ENCODE results near the gene H6PD. TPM values are rescaled to one million over a fixed set of nuclear protein-coding genes. Genes with fewer than 3 reads are reported as not detected.

Gene H6PD
- total RNA-seq, 1 donor, result 22.9 TPM

DNA sequence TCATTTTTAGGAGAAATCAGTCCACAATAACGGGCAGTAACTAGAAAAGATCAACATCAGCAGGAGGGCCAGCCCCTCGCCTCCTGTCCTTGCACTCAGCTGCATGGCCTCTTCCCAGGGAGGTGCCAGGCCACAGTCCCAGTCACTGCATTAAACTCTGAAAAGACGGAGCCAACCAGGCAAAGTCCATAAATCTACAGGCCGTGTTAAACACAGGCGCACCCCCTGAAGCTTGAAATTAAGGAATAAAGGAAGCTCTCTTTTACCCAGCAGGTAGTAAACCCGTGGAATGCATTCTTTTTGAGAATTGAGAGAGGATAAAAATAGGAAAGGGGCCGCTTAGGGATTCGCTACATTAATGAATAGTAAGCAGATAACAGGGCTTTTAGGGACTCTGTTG is 18.4 kb downstream of the H6PD start:
- no peak for DNase-seq (ENCODE audit: low read depth in 2 of 3, low spot score in 2 of 3)

DNA sequence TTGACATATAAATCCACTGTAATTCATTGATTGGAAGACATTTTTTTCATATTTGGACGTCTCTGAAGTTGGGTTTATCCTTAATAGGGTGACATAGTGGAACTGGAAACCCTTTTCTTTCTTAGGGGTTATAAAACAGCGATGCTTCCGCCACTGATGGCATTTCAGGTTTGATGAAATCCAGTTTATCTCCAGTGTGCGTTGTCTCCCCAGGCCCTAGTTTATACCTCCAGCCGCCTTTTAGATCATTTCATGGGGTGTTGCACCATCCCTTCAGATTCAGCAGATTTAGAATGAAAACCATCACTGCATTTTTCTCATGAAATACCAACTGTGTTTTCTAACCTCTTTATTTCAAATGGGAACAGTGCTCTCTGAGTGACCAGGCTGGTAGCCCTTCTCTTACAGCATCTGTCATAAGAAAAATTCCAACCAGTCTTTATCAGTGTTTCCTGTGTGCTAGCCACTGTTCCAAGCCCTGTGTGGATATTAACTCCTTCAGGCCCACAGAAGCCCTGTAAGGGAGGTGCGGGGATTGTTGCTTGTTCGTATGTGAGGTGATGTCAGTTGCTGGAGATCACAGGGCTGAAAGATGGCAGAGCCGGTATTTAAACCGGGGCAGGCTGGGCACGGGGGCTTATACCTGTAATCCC is 19.0 kb downstream of the H6PD start:
- DNase-seq (ENCODE audit: low read depth in 2 of 3, low spot score in 2 of 3), result no peak

DNA sequence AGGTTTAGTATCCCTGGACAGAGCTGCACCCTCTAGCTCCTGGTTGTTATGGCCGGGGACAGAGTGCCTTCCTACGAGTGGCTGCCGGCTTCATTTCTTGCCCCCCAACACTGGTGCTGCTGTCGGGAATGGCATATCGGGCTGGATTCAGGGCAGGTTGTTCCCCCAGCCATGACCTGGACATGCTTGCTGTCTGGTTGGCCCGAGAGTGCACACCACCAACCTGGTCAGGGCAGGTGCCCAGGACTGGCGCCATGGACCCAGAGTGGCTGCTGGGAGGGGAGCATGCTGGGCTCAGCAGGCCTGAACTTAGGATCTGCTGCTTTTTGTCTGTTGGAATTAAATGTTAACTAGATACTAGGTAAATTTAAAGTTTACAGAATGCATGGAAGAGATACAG is 21.8 kb downstream of the H6PD start:
- DNase-seq (ENCODE audit: low read depth in 2 of 3, low spot score in 2 of 3), result no peak

DNA sequence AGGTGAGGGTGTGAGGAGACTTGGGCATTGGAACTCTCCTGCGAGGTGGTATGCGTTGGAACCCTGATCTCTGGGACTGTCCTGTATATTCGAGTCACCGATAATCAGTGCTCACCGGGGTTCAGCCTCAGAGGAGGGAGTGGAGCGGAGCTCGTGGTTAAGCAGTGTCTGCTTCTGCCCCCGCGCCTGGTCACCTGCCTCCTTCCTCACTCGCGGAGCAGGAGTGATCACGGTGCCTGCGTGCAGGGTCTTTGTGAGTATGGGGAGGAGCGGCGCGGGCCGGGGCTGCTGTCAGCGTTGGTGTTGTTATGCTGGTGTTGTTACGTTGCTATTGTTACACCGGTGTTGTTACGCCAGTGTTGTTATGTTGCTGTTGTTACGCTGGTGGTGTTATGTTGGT is 23.3 kb downstream of the H6PD start:
- DNase-seq (ENCODE audit: low read depth in 2 of 3, low spot score in 2 of 3), result no peak

DNA sequence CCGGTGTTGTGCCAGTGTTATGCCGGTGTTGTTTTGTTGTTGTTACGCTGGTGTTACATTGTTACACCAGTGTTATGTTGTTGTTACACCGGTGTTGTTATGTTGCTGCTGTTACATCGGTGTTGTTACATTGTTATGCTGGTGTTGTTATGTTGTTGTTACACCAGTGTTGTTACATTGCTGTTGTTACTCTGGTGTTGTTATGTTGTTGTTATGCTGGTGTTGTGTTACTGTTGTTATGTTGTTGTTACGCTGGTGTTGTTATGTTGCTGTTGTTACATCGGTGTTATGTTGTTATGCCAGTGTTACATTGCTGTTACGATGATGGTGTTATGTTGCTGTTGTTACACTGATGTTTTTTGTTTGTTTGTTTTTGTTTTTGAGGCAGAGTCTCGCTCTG is 24.1 kb downstream of the H6PD start:
- no peak for DNase-seq (ENCODE audit: low read depth in 2 of 3, low spot score in 2 of 3)

DNA sequence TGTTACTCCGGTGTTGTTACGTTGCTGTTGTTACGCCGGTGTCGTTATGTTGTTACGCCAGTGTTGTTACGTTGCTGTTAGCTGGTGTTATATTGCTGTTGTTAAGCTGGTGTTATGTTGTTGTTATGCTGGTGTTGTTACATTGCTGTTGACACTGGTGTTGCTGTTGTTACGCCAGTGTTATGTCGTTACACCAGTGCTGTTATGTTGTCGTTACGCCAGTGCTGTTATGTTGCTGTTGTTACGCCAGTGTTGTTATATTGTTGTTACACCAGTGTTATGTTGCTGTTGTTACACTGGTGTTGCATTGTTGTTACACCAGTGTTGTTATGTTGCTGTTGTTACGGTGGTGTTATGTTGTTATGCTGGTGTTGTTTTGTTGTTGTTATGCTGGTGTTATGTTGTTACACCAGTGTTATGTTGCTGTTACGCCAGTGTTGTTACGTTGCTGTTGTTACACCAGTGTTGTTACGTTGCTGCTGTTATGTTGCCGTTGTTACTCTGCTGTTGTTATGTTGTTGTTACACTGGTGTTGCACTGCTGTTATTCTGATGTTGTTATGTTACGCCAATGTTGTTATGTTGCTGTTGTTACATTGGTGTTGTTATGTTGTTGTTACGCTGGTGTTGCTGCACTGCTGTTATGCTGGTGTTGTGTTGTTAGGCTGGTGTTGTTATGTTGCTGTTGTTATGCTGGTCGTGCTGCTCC is 25.6 kb downstream of the H6PD start:
- DNase-seq (ENCODE audit: low read depth in 2 of 3, low spot score in 2 of 3), result peak in 1 of 3 donors; percentile 44

DNA sequence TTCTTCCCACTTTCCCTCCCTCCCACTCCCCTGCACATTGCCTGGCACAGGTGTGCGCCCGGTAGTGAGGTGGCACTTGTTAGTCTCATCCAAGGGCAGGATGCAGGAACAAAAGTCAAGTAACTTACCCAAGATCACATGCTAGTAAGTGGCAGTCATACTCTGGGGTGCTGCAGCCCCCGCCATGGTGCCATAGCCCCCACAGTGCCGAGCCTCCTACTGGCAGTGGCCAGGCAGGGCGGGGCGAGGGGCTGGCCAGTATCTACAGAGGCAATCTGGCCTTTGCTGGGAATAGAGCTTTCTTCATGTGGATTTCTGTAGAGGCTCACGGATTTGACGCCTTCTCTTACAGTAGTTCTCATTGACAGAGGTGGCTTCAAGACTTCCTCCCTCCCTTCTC is 26.9 kb downstream of the H6PD start:
- no peak for DNase-seq (ENCODE audit: low read depth in 2 of 3, low spot score in 2 of 3)

DNA sequence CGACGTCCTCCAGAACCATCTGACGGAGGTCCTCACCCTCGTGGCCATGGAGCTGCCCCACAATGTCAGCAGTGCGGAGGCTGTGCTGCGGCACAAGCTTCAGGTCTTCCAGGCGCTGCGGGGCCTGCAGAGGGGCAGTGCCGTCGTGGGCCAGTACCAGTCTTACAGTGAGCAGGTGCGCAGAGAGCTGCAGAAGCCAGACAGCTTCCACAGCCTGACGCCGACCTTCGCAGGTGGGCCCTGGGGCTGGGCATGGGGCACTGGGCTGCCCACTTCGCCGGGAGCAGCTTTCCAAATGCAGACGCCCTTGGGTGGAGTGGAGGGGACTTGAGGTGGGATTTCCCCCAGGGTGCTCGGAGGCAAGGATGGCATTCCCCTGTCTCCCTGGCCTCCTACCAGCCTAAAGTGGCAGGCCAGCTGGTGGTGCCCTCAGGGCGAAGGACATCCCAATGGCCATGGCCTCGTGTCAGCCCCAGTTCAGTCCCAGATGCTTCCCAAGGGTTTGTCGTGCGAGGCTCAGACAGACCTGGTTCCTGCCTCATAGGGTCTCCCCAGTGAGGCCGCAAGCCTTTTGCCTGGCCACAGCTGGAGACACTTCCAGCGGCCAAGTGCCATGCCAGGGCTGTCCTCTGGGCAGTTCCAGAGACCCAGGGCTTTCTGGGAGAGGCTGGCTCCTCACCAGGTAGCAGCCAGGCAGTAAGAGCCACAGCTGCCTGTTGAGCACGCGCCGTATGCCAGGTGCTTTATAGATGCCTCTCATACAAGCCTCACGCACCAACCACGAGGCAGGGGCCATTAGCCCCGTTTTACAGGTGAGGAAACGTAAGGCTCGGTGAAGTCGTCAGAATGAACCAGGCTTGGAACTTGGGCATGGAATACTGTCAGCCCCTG is 27.8 kb downstream of the H6PD start:
- no peak for DNase-seq (ENCODE audit: low read depth in 2 of 3, low spot score in 2 of 3)

DNA sequence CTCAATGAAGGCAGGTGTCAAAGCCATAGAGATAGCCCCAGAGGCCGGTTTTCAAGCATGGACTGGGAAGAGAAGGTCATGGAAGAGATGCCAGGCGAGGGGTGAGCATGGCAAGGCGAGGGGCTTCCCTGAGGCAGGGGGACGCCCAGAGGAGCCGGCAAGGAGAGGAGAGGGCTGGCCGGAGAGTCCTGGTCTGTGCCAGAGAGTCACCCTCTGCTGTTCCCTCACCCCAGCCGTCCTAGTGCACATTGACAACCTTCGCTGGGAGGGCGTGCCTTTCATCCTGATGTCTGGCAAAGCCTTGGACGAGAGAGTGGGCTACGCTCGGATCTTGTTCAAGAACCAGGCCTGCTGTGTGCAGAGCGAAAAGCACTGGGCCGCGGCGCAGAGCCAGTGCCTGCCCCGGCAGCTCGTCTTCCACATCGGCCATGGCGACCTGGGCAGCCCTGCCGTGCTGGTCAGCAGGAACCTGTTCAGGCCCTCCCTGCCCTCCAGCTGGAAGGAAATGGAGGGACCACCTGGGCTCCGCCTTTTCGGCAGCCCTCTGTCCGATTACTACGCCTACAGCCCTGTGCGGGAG is 28.8 kb downstream of the H6PD start:
- DNase-seq (ENCODE audit: low read depth in 2 of 3, low spot score in 2 of 3), result no peak

DNA sequence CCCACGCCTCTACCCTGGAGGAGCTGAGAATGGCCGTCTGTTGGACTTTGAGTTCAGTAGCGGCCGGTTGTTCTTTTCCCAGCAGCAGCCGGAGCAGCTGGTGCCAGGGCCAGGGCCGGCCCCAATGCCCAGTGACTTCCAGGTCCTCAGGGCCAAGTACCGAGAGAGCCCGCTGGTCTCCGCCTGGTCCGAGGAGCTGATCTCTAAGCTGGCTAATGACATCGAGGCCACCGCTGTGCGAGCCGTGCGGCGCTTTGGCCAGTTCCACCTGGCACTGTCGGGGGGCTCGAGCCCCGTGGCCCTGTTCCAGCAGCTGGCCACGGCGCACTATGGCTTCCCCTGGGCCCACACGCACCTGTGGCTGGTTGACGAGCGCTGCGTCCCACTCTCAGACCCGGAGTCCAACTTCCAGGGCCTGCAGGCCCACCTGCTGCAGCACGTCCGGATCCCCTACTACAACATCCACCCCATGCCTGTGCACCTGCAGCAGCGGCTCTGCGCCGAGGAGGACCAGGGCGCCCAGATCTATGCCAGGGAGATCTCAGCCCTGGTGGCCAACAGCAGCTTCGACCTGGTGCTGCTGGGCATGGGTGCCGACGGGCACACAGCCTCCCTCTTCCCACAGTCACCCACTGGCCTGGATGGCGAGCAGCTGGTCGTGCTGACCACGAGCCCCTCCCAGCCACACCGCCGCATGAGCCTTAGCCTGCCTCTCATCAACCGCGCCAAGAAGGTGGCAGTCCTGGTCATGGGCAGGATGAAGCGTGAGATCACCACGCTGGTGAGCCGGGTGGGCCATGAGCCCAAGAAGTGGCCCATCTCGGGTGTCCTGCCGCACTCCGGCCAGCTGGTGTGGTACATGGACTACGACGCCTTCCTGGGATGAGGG is 29.7 kb downstream of the H6PD start:
- DNase-seq (ENCODE audit: low read depth in 2 of 3, low spot score in 2 of 3), result no peak

DNA sequence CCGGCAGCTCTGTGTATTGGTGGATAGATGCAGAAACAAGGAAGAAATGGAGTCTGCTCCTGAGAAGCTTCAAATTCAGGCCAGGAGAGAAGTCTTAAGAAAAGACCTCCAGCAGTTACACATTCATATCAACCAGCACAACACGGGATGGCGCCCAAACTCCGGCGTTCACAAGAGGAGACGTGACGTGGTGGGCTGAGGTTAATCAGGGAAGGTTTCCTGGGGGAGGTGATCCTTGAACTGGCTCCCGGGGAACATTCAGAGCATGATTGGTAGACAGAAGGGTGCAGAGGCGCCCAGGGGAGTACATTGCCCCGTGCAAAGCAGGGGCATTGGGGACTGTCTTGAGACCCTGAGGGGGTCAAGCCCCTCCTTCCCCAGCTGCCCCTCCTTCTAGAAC is 30.5 kb downstream of the H6PD start:
- no peak for DNase-seq (ENCODE audit: low read depth in 2 of 3, low spot score in 2 of 3)

DNA sequence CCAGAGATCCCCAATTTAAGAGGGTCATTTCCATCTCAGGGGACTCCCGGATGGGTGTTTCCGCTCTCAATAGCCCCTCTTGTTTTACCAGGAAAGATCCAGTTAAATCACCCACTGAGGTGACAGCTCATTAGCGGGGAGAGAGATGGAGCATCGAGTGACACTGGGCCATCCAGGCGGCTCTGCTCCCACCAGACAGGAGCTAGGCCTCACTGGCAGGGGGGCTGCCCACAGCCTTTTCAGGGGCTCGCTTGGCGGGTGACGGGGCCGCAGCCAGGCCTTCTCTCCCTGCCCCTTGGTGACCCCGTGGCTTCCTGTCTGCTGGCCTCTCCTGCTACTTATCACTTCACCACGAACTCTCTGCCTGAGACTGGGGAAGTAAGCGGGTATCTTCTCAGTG is 31.4 kb downstream of the H6PD start:
- no peak for DNase-seq (ENCODE audit: low read depth in 2 of 3, low spot score in 2 of 3)

DNA sequence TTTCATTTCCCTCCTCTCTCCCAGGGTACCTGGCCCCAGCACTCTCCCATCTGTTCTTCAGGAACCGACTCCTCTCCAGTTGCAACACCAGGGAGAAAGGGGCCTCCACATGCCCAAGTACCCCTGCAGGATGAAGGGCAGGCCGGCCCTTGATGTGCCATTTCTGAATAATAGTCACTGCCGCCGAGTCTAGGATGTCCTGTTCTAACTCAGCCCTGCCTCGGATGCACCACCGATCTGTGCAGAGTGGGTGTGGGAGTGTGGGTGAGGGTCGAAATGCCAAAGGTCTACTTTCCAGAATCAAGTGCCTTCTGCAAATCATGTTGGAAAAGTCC is 32.7 kb downstream of the H6PD start:
- no peak for DNase-seq (ENCODE audit: low read depth in 2 of 3, low spot score in 2 of 3)

DNA sequence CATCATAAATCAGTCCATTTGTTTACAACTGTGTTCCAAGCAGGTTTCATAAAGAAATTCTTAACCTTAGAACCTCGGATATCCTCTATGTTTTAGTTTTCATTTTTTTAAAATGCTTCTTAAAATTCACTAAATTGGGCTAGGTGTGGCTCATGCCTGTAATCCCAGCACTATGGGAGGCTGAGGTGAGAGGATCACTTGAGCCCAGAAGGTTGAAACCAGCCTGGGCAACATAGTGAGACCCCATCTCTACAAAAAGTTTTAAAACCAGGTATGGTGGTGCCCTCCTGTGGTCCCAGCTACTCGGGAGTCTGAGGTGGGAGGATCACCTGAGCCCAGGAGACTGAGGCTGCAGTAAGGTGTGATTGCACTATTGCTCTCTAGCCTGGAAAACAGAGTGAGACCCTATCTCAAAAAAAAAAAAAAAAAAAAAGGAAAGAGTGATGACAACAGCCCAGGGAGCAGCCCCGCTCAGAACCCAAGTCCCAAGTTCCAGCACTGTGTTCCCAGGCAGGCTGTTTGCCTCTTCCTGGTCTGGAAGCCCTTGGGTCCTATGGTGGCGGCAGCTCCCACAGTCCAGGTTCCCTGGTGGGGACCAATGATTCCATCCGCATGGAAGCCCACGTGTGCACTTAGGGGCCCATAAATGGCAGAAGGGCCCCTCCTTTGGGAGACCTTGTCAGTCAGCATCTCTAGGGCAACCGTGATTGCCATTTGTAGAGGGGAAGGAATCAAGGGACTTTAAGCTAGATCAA is 33.4 kb downstream of the H6PD start:
- DNase-seq (ENCODE audit: low read depth in 2 of 3, low spot score in 2 of 3), result no peak

DNA sequence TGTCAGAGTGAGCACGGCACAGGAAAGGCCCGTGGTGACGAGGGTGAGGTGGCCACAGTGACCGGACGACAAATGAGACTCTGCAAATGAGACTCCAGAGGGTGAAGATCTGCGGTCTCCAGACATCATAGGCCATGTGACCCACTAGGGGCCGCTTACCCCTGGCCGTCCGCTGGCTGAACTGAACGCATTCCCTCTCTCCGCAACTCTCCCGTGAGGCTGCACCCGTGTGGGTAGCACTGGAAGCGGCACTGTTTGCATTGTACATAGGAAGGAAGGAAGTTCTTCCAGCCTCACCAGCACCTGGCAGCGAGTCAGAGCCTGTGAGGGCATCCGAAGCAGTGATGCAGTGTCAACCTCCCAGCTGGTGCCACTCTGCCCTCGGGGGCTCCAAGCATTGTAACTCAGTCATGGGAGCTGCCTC is 34.5 kb downstream of the H6PD start:
- DNase-seq (ENCODE audit: low read depth in 2 of 3, low spot score in 2 of 3), result no peak

DNA sequence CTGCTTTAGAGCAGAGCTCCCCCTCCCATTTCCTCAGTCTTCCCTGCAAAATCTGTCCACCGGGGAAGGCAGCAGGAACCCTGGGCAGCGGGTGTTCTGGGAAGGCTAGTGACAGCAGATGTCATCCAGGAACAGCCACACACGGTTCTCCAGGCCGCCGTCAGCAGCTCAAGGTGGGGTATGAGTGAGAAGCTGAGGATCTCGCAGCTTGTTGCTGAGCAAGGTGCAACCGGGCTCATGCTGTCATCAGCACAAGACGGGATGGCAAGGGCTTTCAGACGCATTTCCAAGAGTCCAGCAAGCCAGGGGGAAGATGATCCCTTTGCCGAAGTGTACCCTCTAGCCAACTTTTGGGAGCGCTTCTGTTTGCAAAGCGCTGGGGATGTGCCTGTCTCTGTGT is 35.1 kb downstream of the H6PD start:
- no peak for DNase-seq (ENCODE audit: low read depth in 2 of 3, low spot score in 2 of 3)

DNA sequence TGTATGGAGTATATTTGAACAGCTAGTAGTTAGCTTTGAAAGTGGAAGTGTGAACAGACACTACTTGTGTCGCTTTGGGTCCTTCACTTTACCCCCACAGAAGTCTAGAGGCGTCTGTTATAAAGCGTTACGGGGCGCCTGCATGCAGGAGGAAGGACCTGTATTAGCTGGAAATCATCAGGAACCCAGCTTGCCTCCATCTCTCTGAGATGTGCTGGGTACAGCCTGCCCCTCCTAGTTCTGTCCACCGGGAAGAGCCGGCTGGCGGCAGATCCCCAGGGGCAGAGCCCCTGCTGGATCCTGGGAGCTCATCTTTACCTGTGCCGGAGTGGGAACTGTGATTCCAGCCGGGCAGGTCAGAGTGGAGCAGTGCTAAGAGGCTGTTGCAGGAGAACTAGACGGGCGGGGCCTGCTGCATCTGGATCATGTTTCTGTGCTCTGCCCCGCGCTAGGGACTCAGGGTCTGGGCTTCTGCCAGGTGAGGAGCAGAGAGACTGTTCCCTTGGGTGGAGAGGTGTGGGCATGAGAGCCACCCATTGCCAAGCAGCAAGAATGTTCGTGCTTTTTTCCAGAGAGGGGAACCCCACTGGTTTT is 35.8 kb downstream of the H6PD start:
- no peak for DNase-seq (ENCODE audit: low read depth in 2 of 3, low spot score in 2 of 3)

DNA sequence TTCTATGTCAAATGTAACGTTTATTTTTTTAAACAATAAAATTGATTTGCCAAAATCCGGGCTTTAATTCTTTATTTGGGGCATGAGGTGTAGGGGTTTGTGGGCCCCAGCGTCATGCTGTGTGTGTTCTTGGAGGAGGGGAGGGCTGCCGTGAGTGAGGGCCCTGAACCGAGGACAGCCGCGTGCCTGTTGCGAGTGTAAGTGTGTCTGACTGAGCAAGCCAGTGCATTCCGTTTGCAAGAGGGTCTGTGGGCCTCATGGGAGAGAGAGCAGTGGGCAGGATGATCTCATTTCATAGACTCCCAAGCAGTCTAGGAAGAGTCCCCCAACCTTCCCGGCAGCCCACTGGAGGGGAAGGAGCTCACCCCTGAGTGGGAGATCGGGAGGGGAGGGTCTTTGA is 36.7 kb downstream of the H6PD start:
- no peak for DNase-seq (ENCODE audit: low read depth in 2 of 3, low spot score in 2 of 3)

DNA sequence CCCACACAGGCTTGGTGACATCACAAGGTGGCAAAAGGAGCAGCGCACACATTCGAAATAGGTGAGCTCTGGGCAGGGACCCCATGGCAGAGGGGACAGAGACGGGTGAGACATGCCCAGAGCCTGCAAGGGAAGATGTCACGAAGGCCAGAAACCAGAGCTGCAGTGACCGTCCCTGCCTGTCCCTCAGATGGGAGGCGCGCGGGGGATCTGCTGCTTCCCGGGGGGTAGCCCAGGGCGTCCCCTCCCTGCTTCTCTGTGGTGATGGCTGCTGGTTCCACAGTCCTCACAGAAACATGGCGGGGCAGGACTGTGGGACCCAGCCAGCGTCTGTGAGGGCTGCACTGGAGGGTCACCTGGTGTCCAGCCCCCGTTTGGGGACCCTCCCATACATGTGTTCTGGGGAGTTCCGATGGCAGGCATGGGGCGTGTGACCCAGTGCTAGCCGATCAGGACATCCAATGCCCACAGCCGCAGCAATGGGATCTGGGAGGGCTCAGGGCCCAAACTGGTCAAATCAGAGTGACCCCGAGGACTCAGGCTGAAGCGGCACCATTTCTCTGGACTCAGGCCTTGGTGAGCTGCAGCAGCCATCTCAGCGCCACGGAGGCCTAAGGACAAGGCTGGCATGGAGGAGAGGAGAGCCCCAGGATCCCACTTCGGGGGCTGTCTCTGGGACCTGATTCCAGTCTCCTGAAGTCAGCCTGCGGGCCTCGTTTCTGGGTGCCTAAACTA is 37.5 kb downstream of the H6PD start:
- no peak for DNase-seq (ENCODE audit: low read depth in 2 of 3, low spot score in 2 of 3)
